HG03103 (cell line): ENCODE data around the gene SREBF1.

Experiments used
- ATAC-seq: cut with Tn5 transposase; IDR thresholded peaks from one replicate; pipeline ENCODE4 v1.9.1; 2021; ENCODE audit warnings: low read depth; ENCODE audit not compliant: unreplicated experiment

The SREBF1 gene

GRCh38 chr17:17826942-17827785 lies 9.6 kb downstream of the SREBF1 start:
- no peak for ATAC-seq

- no peak for ATAC-seq
Measured at GRCh38 chr17:17826342-17826713, 10.5 kb downstream of the SREBF1 start.

GRCh38 chr17:17824783-17825614 lies 11.8 kb downstream of the SREBF1 start:
- no peak for ATAC-seq

GRCh38 chr17:17824119-17824782 lies 12.5 kb downstream of the SREBF1 start:
- no peak for ATAC-seq

- ATAC-seq, result peak; percentile 64
Measured at GRCh38 chr17:17823433-17824118, 13.2 kb downstream of the SREBF1 start.

GRCh38 chr17:17822616-17823015 lies 14.2 kb downstream of the SREBF1 start:
- no peak for ATAC-seq

GRCh38 chr17:17822189-17822588 lies 14.6 kb downstream of the SREBF1 start:
- ATAC-seq, result no peak

- no peak for ATAC-seq
Measured at GRCh38 chr17:17820463-17821158, 16.2 kb downstream of the SREBF1 start.

- no peak for ATAC-seq
Measured at GRCh38 chr17:17820046-17820445, 16.7 kb downstream of the SREBF1 start.

- peak; percentile 36 for ATAC-seq
Measured at GRCh38 chr17:17819561-17819995, 17.2 kb downstream of the SREBF1 start.

- no peak for ATAC-seq
Measured at GRCh38 chr17:17819111-17819510, 17.7 kb downstream of the SREBF1 start.

- no peak for ATAC-seq
Measured at GRCh38 chr17:17818088-17818526, 18.7 kb downstream of the SREBF1 start.

- ATAC-seq, result no peak
Measured at GRCh38 chr17:17817552-17817947, 19.2 kb downstream of the SREBF1 start.

GRCh38 chr17:17816831-17817551 lies 19.8 kb downstream of the SREBF1 start:
- no peak for ATAC-seq

- ATAC-seq, result no peak
Measured at GRCh38 chr17:17816240-17816814, 20.5 kb downstream of the SREBF1 start.

- no peak for ATAC-seq
Measured at GRCh38 chr17:17815436-17816200, 21.2 kb downstream of the SREBF1 start.

- no peak for ATAC-seq
Measured at GRCh38 chr17:17815062-17815406, 21.8 kb downstream of the SREBF1 start.
